B cell (primary cell): Measurements from ENCODE around the gene TFPT. TPM values are rescaled to one million over a fixed set of nuclear protein-coding genes. Genes with fewer than 3 reads are reported as not detected.

ENCODE experiments used
- ATAC-seq: fragments of 200-7000 bp; cut with Tn5 transposase; one replicate; pipeline ENCODE4 v1.10.0; 2021; ENCODE audit warnings: low read depth, mild to moderate bottlenecking, moderate number of reproducible peaks, moderate library complexity
- CTCF ChIA-PET: fragments of 350-600 bp; sonication (Branson Sonifier 250); formaldehyde crosslinking; loops from one replicate; lab custom pipeline; 2021; ENCODE audit warnings: antibody characterized with exemption, inconsistent platforms; lab: Charles Lee
- POLR2A ChIA-PET: fragments of 350-600 bp; sonication (Branson Sonifier 250); formaldehyde crosslinking; loops from one replicate; lab custom pipeline; 2021; ENCODE audit warnings: antibody characterized with exemption; lab: Charles Lee
- DNase-seq: peaks from one replicate; pipeline ENCODE4 v3.0.0; 2013
- H2AFZ ChIP-seq: 2 replicates; pipeline ENCODE4 v1.6.1; 2012; ENCODE audit warnings: mild to moderate bottlenecking, low read depth, low read length; ENCODE audit not compliant: insufficient read depth, poor library complexity, severe bottlenecking
- H3K27ac ChIP-seq, 2 donors: 1 replicate in 1 of 2; 2 replicates in 1 of 2; pipeline ENCODE4 v1.5.1; 2012 to 2013; ENCODE audit warnings: low read length in 2 of 2, mild to moderate bottlenecking in 2 of 2, moderate library complexity in 1 of 2
- H3K27me3 ChIP-seq, 4 experiments: fragments of 200-600 bp in 1 of 4; sonication (generic) in 1 of 4; replicated peaks in 1 of 4; 1 replicate in 2 of 4; 2 replicates in 2 of 4; pipeline versions ENCODE4 v1.6.1 to v1.7.0; 2013 to 2016; ENCODE audit warnings: low read length in 3 of 4, mild to moderate bottlenecking in 2 of 4, mixed read lengths in 1 of 4, moderate library complexity in 1 of 4; ENCODE audit not compliant: insufficient read depth in 4 of 4, control insufficient read depth in 3 of 4; ENCODE audit errors: control extremely low read depth in 1 of 4
- H3K36me3 ChIP-seq, 2 experiments: replicated peaks in 1 of 2; 1 replicate in 1 of 2; 2 replicates in 1 of 2; pipeline versions ENCODE4 v1.6.1 to v1.7.1; 2013; ENCODE audit warnings: low read length in 1 of 2; ENCODE audit not compliant: insufficient read depth in 2 of 2, control insufficient read depth in 1 of 2; ENCODE audit errors: control extremely low read depth in 1 of 2, extremely low read depth in 1 of 2
- H3K4me1 ChIP-seq, 2 donors: fragments of 200-600 bp in 1 of 2; sonication (generic) in 1 of 2; 1 replicate in 1 of 2; 2 replicates in 1 of 2; pipeline versions ENCODE4 v1.5.1 to v1.6.1; 2013 to 2017; ENCODE audit warnings: low read length in 2 of 2; ENCODE audit not compliant: control insufficient read depth in 2 of 2, insufficient read depth in 2 of 2
- H3K4me2 ChIP-seq: replicated peaks from 2 replicates; pipeline ENCODE3; 2012; ENCODE audit warnings: mild to moderate bottlenecking, low read depth, low read length; ENCODE audit not compliant: poor library complexity, severe bottlenecking
- H3K4me3 ChIP-seq, 5 experiments: fragments of 200-600 bp in 1 of 5; sonication (generic) in 1 of 5; 1 replicate in 3 of 5; 2 replicates in 2 of 5; pipeline versions ENCODE4 v1.5.1 to v1.7.0; 2011 to 2016; ENCODE audit warnings: low read length in 4 of 5, mild to moderate bottlenecking in 4 of 5, low read depth in 2 of 5, control low read depth in 1 of 5, moderate library complexity in 1 of 5; ENCODE audit not compliant: insufficient read depth in 1 of 5; ENCODE audit errors: control extremely low read depth in 1 of 5, extremely low read depth in 1 of 5
- H3K79me2 ChIP-seq: fragments of 200-600 bp; sonication (generic); one replicate; pipeline ENCODE4 v1.6.0; 2016; ENCODE audit warnings: low read length; ENCODE audit not compliant: control insufficient read depth, insufficient read depth
- H3K9ac ChIP-seq: fragments of 200-600 bp; sonication (generic); 2 replicates; pipeline ENCODE4 v1.6.1; 2017; ENCODE audit warnings: mild to moderate bottlenecking, low read length, moderate library complexity
- H3K9me3 ChIP-seq, 3 donors: one replicate each; pipeline versions ENCODE4 v1.6.1 to v1.7.1; 2013; ENCODE audit warnings: low read length in 2 of 3; ENCODE audit not compliant: control insufficient read depth in 2 of 3, insufficient read depth in 1 of 3; ENCODE audit errors: control extremely low read depth in 1 of 3
- H4K20me1 ChIP-seq: 2 replicates; pipeline ENCODE4 v1.6.0; 2012; ENCODE audit warnings: mild to moderate bottlenecking, low read length; ENCODE audit not compliant: insufficient read depth, control insufficient read depth, poor library complexity, severe bottlenecking
- H3K27ac Mint-ChIP-seq: one replicate; pipeline ENCODE4 v1.8.0; 2021; ENCODE audit warnings: mixed read lengths
- H3K27me3 Mint-ChIP-seq: one replicate; pipeline ENCODE4 v1.8.0; 2021; ENCODE audit warnings: mixed read lengths
- H3K4me1 Mint-ChIP-seq: one replicate; pipeline ENCODE4 v1.8.0; 2021; ENCODE audit warnings: mixed read lengths
- H3K4me3 Mint-ChIP-seq: one replicate; pipeline ENCODE4 v1.8.0; 2021; ENCODE audit warnings: mixed read lengths
- H3K9me3 Mint-ChIP-seq: one replicate; pipeline ENCODE4 v1.8.0; 2022; ENCODE audit warnings: mixed read lengths; ENCODE audit not compliant: insufficient read depth
- CTCF ChIP-seq: fragments of 200-600 bp; IDR thresholded peaks from one replicate; pipeline ENCODE4 v1.8.0; 2022; ENCODE audit warnings: antibody characterized with exemption, mild to moderate bottlenecking
- EZH2 ChIP-seq: IDR thresholded peaks from 2 replicates; pipeline ENCODE4 v1.6.1; 2012; ENCODE audit warnings: borderline replicate concordance, low read depth, mild to moderate bottlenecking, moderate library complexity, low read length; ENCODE audit not compliant: insufficient read depth, poor library complexity, severe bottlenecking
- WGBS: methylation state at CpG from one replicate; pipeline ENCODE4 v1.1.5; 2013; ENCODE audit warnings: missing lambda C conversion rate; ENCODE audit not compliant: insufficient coverage; 5-methylcytosine and 5-hydroxymethylcytosine counted together
- intact Hi-C: fragments of 100-400 bp; cut with micrococcal nuclease; formaldehyde crosslinking; loops from one replicate; pipeline ENCODE4 v1.10.0; 2022
- polyA plus RNA-seq: library from polyadenylated mRNA; depleted of rRNA; stranded (reverse); fragments of >200 nt; gene quantifications from 2 replicates; pipeline ENCODE4 v1.2.3, GENCODE V29; 2012
- total RNA-seq, 2 donors: library from RNA; stranded (reverse); fragments of 120-200 nt in 1 of 2; gene quantifications; 1 replicate in 1 of 2; 2 replicates in 1 of 2; pipeline versions ENCODE4 v1.2.3 to v1.2.4, GENCODE V29; 2013 to 2022

TFPT gene
- total and polyA plus RNA-seq, 2 donors (not counting 1 experiment from before 2014, with no cell fraction given), result 8.4 to 12.7 TPM

- Histone ChIP-seq H2AFZ (no peak overlapping the region), H3K4me1 (peaks cover 6 to 8% of the 10 kb centered on the region in 2 donors), H4K20me1 (peaks cover 9% of the 10 kb centered on the region), H3K9ac (no peak overlapping the region), H3K79me2 (peaks cover 56% of the 10 kb centered on the region), H3K27ac (no peak overlapping the region), H3K27me3 (no peaks in the 10 kb centered on the region), H3K4me3 (no peak overlapping the region), H3K36me3 (peaks cover 2 to 34% of the 10 kb centered on the region in 2 experiments), H3K9me3 (no peaks in the 10 kb centered on the region), H3K4me2 (no peak overlapping the region)
- no peaks in the 10 kb centered on the region for H3K27me3 Mint-ChIP-seq
- peaks cover 15% of the 10 kb centered on the region for H3K4me1 Mint-ChIP-seq
- intact Hi-C loops, result no loop called here
- no peak overlapping the region for H3K4me3 Mint-ChIP-seq
- H3K9me3 Mint-ChIP-seq, result no peaks in the 10 kb centered on the region
- ChIA-PET POLR2A (no interaction called here), CTCF (interaction anchor here (1.7 kb wide), 1 partner anchor 12 kb away, joined by 4 read pairs; no protein-coding TSS in a partner anchor)
- no peak for ATAC-seq
- no peak for DNase-seq
- TF ChIP-seq EZH2, result no peak
- no peak for TF ChIP-seq CTCF
- no peak overlapping the region for H3K27ac Mint-ChIP-seq
- WGBS, result 93% methylated on average over 19 of the region's 21 CpGs
Measured at GRCh38 chr19:54107876-54108490, 7.5 kb downstream of the TFPT start.

GRCh38 chr19:54106716-54107115 is 8.7 kb downstream of the TFPT start:
- ChIA-PET POLR2A (no interaction called here), CTCF (interaction anchor here (0.6 kb wide), 1 partner anchor 234 kb away, joined by 3 read pairs; no protein-coding TSS in a partner anchor)
- Histone ChIP-seq H3K9ac (no peak overlapping the region), H3K4me1 (peaks cover 6 to 13% of the 10 kb centered on the region in 2 donors), H3K4me2 (no peak overlapping the region), H3K27me3 (no peaks in the 10 kb centered on the region), H2AFZ (no peak overlapping the region), H3K4me3 (no peak overlapping the region), H3K27ac (no peak overlapping the region), H3K36me3 (peaks cover 2 to 34% of the 10 kb centered on the region in 2 experiments), H3K79me2 (peaks cover 57% of the 10 kb centered on the region), H4K20me1 (peaks cover 9% of the 10 kb centered on the region), H3K9me3 (peaks cover 0 to 4% (median 0%) of the 10 kb centered on the region in 3 donors)
- ATAC-seq (no peak), DNase-seq (no peak)
- H3K27ac Mint-ChIP-seq, result no peak overlapping the region
- H3K4me3 Mint-ChIP-seq, result no peak overlapping the region
- no peak for TF ChIP-seq CTCF
- TF ChIP-seq EZH2, result no peak
- 93% methylated on average over 12 of the region's 15 CpGs for WGBS
- H3K4me1 Mint-ChIP-seq, result peaks cover 22% of the 10 kb centered on the region
- no peaks in the 10 kb centered on the region for H3K9me3 Mint-ChIP-seq
- H3K27me3 Mint-ChIP-seq, result no peaks in the 10 kb centered on the region
- intact Hi-C loops, result no loop called here
